Small intestine (tissue), 7 donors: ENCODE results near the gene CFB. TPM values are rescaled to one million over a fixed set of nuclear protein-coding genes. Genes with fewer than 3 reads are reported as not detected.
A peak's percentile ranks its signal among the peaks of the same experiment; 100 is the strongest.

ENCODE experiments used
- DNase-seq, 2 donors: peaks; one replicate each; pipeline versions ENCODE4 v3.0.0 to v3.0.0-alpha.2; 2013
- FAIRE-seq: peaks from 2 replicates; lab custom pipeline; 2012; peaks lifted over from hg19 to GRCh38; lab: Jason Lieb, UNC
- H3K27ac ChIP-seq, 3 donors: one replicate each; pipeline ENCODE4 v1.5.1; 2013; ENCODE audit warnings: low read length in 2 of 3, mild to moderate bottlenecking in 2 of 3, control low read depth in 1 of 3, inconsistent platforms in 1 of 3, low read depth in 1 of 3, moderate library complexity in 1 of 3
- H3K27me3 ChIP-seq, 3 donors: one replicate each; pipeline ENCODE4 v1.6.1; 2013; ENCODE audit warnings: low read length in 3 of 3, inconsistent platforms in 1 of 3; ENCODE audit not compliant: control insufficient read depth in 3 of 3, insufficient read depth in 3 of 3
- H3K36me3 ChIP-seq, 3 donors: one replicate each; pipeline ENCODE4 v1.6.1; 2013; ENCODE audit warnings: low read length in 3 of 3, inconsistent platforms in 1 of 3, low read depth in 1 of 3, mild to moderate bottlenecking in 1 of 3, moderate library complexity in 1 of 3; ENCODE audit not compliant: control insufficient read depth in 3 of 3, insufficient read depth in 2 of 3
- H3K4me1 ChIP-seq, 3 donors: one replicate each; pipeline ENCODE4 v1.6.1; 2013; ENCODE audit warnings: low read length in 2 of 3, inconsistent platforms in 1 of 3, low read depth in 1 of 3, mild to moderate bottlenecking in 1 of 3, moderate library complexity in 1 of 3; ENCODE audit not compliant: control insufficient read depth in 3 of 3, insufficient read depth in 2 of 3
- H3K4me3 ChIP-seq, 3 donors: one replicate each; pipeline ENCODE4 v1.5.1; 2013; ENCODE audit warnings: low read length in 3 of 3, control low read depth in 1 of 3, inconsistent platforms in 1 of 3, low read depth in 1 of 3, mild to moderate bottlenecking in 1 of 3, moderate library complexity in 1 of 3
- H3K9me3 ChIP-seq, 2 donors: one replicate each; pipeline ENCODE4 v1.6.1; 2013; ENCODE audit warnings: low read depth in 1 of 2, low read length in 1 of 2; ENCODE audit not compliant: control insufficient read depth in 2 of 2, insufficient read depth in 1 of 2
- WGBS, 3 donors: extraction: QIAGEN DNeasy Blood & Tissue Kit; methylation state at CpG; one replicate each; pipeline ENCODE4 v1.1.7; 2013; 5-methylcytosine and 5-hydroxymethylcytosine counted together
- polyA plus RNA-seq, 4 donors: library from polyadenylated mRNA; stranded (reverse) in 3 of 4; unstranded in 1 of 4; fragments of 200-250 nt in 3 of 4; fragments of 120-200 nt in 1 of 4; gene quantifications; one replicate each; pipeline versions ENCODE4 v1.2.1 to v1.2.3, GENCODE V29; 2013
- donor health status: healthy with polysubstance abuse.
- donor health status: control.
- donor health status: control.
- donor health status: Bipolar disorder and iron deficiency.
- donor health status: healthy.

Gene CFB
- polyA plus RNA-seq, 4 donors = 38.7 to 141 (median 80.6) TPM

DNA sequence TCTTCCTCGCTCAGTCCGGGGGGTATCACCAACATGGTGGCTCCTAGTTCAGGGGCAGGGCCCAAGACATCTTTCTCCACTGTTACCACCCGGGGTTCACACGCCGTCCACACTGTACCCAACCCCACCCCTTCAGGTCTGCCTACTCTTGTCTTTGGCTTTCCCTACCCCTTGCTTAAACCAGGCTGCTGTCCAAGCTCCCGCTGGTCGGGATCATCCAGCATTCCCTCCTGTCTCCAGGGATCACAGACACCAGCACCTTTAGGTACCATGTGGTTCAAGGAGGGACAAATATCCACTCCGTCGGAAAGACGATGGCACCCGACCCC lies 12.5 kb downstream of the CFB start:
- H3K36me3 ChIP-seq = peaks cover 14 to 66% (median 20%) of the 10 kb centered on the region in 3 donors
- H3K27me3 ChIP-seq = no peaks in the 10 kb centered on the region
- no peaks in the 10 kb centered on the region for H3K9me3 ChIP-seq
- peak overlapping the region; percentile 71 to 90 (median 75) for H3K27ac ChIP-seq
- H3K4me1 ChIP-seq = peaks cover 5 to 18% (median 5%) of the 10 kb centered on the region in 3 donors
- 5 to 7% (median 6%) methylated on average over 11 of the region's 11 CpGs for WGBS, 3 donors
- no peak for FAIRE-seq
- peak overlapping the region; percentile 70 to 89 (median 73) for H3K4me3 ChIP-seq
- DNase-seq = no peak

DNA sequence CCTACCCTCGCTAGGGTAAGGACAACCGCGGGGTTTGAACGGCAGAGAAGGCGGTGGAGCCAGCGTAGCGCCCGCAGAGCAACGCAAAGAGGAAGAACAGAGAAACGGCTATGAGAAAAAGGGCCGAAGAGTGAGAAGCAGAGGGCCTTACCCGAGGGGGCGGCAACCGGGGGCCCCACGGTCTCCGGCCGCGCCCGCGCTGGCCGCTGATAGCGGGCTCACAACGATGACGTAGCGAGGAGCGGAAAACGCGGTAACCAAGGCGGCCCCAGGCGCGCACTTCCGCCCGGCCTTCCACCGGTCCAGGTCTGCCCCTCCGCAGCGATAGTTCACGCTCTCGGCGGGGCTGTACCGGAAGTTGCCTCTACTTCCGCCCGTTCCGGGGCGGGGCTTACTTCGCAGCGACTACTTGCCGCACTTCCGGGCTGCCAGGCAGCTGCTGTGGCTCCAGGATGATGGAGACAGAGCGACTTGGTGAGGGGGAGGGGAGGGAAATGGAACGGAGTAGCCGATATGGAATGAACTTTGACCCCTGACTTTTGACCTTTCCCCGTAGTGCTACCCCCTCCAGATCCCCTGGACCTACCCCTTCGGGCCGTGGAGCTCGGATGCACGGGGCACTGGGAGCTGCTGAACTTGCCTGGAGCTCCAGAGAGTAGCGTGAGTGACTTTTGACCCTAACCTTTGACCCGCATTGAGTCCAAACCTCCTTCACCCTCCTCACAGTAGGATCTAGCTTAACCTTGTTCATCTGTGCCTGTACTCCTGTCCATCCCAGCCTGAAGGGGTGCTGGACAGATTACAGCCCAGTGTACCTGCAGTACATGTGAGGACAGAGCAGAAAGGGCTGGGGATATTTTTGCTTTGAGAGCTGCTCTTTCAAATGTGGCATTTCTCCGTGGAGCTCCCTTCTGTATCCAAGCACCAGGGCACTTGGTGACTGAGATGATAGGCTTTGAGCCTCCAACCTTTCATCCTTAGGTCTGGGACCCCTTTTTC lies 13.1 kb downstream of the CFB start, which contains the start of the genes NELFE and SKIC2:
TSS of gene NELFE (minus strand) at position 231 of the 999 bp plus-strand sequence. CDS start 525 bp downstream, outside the sequence.
TSS of gene SKIC2 (plus strand) at position 435 of the 999 bp plus-strand sequence. CDS start at position 453, 18 bp downstream.
- Histone ChIP-seq H3K27ac (peak within 1 kb of the TSS; percentile 72 to 90 (median 82)), H3K4me1 (peaks cover 5 to 18% (median 5%) of the 10 kb centered on the region in 3 donors), H3K4me3 (peak within 1 kb of the TSS; percentile 70 to 89 (median 73)), H3K27me3 (no peaks in the 10 kb centered on the region), H3K9me3 (no peaks in the 10 kb centered on the region), H3K36me3 (peaks cover 15 to 66% (median 17%) of the 10 kb centered on the region in 3 donors)
- DNase-seq = peak; percentile 98 to 100
- FAIRE-seq = no peak
- 0 to 1% (median 1%) methylated on average over 59 of the region's 59 CpGs for WGBS, 3 donors

DNA sequence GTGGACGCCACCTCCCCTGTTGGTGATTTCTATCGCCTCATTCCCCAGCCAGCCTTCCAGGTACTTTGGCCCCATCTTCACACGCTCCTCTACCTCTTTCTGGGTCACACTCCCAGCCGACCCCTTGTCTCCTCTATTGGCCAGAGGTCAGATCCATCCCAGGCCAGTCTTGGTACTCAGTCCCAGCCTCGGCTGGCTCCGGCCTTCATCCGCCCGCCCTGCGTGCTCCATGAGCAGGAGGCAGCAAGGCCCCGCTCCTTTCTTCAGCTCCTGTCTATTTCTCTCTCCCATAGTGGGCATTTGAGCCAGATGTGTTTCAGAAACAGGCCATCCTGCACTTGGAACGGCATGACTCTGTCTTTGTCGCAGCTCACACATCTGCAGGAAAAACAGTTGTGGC lies 15.7 kb downstream of the CFB start:
- Histone ChIP-seq H3K27me3 (no peaks in the 10 kb centered on the region), H3K4me1 (peaks cover 5 to 18% (median 5%) of the 10 kb centered on the region in 3 donors), H3K4me3 (no peak overlapping the region), H3K9me3 (no peaks in the 10 kb centered on the region), H3K36me3 (peaks cover 13 to 66% (median 24%) of the 10 kb centered on the region in 3 donors), H3K27ac (no peak overlapping the region)
- FAIRE-seq (no peak), DNase-seq (no peak)
- 93 to 96% (median 94%) methylated on average over 12 of the region's 12 CpGs for WGBS, 3 donors

DNA sequence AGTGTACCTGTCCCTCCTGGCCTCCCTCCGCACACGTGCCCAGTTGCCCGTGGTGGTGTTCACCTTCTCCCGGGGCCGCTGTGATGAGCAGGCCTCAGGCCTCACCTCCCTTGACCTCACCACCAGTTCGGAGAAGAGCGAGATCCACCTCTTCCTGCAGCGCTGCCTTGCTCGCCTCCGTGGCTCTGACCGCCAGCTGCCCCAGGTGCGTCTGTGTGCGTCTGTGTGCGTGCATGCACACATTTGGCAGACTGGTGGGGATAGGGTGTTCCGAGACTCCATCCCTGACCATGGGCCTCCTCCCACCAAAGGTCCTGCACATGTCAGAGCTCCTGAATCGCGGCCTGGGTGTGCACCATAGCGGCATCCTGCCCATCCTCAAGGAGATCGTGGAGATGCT lies 18.0 kb downstream of the CFB start:
- DNase-seq = no peak
- Histone ChIP-seq H3K9me3 (no peaks in the 10 kb centered on the region), H3K27me3 (no peaks in the 10 kb centered on the region), H3K36me3 (peaks cover 26 to 85% (median 28%) of the 10 kb centered on the region in 3 donors), H3K4me1 (peaks cover 0 to 9% (median 2%) of the 10 kb centered on the region in 3 donors), H3K4me3 (no peak overlapping the region), H3K27ac (no peak overlapping the region)
- 96 to 97% (median 97%) methylated on average over 19 of the region's 19 CpGs for WGBS, 3 donors
- FAIRE-seq = no peak

DNA sequence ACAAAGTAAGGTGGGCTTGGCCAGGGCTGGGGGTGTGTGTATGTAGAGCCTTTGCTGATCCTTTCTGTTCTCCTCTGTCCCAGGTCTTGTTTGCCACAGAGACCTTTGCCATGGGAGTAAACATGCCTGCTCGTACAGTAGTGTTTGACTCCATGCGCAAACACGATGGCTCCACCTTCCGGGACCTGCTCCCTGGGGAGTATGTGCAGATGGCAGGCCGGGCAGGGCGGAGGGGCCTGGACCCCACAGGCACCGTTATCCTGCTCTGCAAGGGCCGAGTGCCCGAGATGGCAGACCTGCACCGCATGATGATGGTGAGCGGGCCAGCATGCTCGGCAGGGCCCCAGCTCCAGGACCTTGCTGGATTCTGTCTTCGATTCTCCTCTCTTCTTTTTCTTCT lies 19.8 kb downstream of the CFB start:
- H3K36me3 ChIP-seq = peaks cover 28 to 94% (median 35%) of the 10 kb centered on the region in 3 donors
- H3K27ac ChIP-seq = no peak overlapping the region
- FAIRE-seq = no peak
- no peaks in the 10 kb centered on the region for H3K27me3 ChIP-seq
- no peaks in the 10 kb centered on the region for H3K9me3 ChIP-seq
- 91 to 94% (median 92%) methylated on average over 13 of the region's 13 CpGs for WGBS, 3 donors
- H3K4me1 ChIP-seq = peaks cover 0 to 1% (median 0%) of the 10 kb centered on the region in 3 donors
- DNase-seq = no peak
- no peak overlapping the region for H3K4me3 ChIP-seq

DNA sequence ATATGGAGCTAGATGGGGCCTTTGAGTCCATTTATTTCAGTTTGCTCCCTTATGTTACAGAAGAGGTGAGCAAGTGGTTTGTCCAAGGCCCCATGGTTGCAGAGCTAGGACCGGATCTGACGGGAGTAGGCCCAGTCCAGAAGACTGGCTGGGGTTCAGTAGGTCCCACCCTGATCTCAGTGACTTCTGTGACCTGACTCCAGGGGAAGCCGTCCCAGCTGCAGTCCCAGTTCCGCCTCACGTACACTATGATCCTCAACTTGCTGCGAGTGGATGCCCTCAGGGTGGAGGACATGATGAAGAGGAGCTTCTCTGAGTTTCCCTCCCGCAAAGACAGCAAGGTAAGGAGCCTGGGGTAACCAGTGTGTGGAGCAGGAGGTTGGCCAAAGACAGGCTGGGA lies 20.6 kb downstream of the CFB start:
- H3K4me1 ChIP-seq = peaks cover 2 to 7% (median 3%) of the 10 kb centered on the region in 3 donors
- peaks cover 26 to 95% (median 35%) of the 10 kb centered on the region in 3 donors for H3K36me3 ChIP-seq
- DNase-seq (no peak), FAIRE-seq (no peak)
- no peaks in the 10 kb centered on the region for H3K9me3 ChIP-seq
- WGBS, 3 donors = 92 to 94% (median 93%) methylated on average over 7 of the region's 7 CpGs
- H3K4me3 ChIP-seq = no peak overlapping the region
- H3K27ac ChIP-seq = no peak overlapping the region
- no peaks in the 10 kb centered on the region for H3K27me3 ChIP-seq

DNA sequence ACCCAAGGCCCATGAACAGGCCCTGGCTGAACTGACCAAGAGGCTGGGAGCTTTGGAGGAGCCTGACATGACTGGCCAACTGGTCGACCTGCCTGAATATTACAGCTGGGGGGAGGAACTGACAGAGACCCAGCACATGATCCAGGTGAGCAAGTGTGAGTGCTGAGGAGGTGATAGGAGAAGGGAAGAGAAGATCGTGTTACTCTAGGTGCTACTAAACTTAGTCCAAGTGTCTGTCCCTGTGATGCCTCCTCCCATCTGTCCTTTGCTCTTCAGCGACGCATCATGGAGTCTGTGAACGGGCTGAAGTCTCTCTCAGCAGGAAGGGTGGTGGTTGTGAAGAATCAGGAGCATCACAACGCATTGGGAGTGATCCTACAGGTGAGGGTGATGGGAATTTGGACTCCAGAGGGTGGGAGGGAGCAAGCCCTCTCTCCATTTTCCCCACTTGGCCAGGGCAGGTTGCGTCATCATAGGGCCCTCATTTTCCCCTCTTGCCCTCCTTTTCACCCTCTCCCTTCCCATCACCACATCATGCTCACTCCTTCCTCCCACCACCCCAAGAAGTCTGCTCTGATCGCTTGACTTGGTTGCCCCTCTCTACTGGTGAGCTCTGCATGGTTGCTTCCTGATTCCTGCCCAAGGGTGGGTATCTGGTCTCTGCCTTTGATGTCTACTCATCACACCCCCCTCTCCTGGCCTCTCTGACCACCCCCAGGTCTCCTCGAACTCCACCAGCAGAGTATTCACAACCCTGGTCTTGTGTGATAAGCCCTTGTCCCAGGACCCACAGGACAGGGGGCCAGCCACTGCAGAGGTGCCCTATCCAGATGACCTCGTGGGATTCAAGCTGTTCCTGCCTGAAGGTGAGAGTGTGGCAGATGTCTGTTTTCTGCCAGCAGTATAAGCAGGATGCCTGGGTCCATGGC lies 21.4 kb downstream of the CFB start:
- Histone ChIP-seq H3K4me3 (no peak overlapping the region), H3K27me3 (no peaks in the 10 kb centered on the region), H3K4me1 (peaks cover 2 to 7% (median 3%) of the 10 kb centered on the region in 3 donors), H3K27ac (peak overlapping the region in 1 of 3 donors; percentile 6), H3K9me3 (no peaks in the 10 kb centered on the region), H3K36me3 (peaks cover 21 to 88% (median 35%) of the 10 kb centered on the region in 3 donors)
- no peak for FAIRE-seq
- DNase-seq = no peak
- WGBS, 3 donors = 81 to 87% (median 84%) methylated on average over 10 of the region's 10 CpGs
